Vagina (tissue), 2 donors: ENCODE results near the gene CAPN9. TPM values are rescaled to one million over a fixed set of nuclear protein-coding genes. Genes with fewer than 3 reads are reported as not detected.
"Not testable (repeated sequence)": the region's sequence is repeated elsewhere in the genome, so short reads cannot be mapped to it uniquely, and the experiment has no call there.

Experiments
- DNase-seq, 2 donors: peaks; one replicate each; pipeline ENCODE4 v3.0.0-alpha.2; 2017; ENCODE audit errors: extremely low spot score in 2 of 2
- H3K27ac ChIP-seq: fragments of 200-600 bp; sonication (generic); one replicate; pipeline ENCODE4 v1.5.1; 2019
- H3K27me3 ChIP-seq: fragments of 200-600 bp; sonication (generic); one replicate; pipeline ENCODE4 v1.5.1; 2019
- H3K36me3 ChIP-seq, 2 donors: fragments of 200-600 bp; sonication (generic); one replicate each; pipeline ENCODE4 v1.5.1; 2017 to 2019
- H3K4me1 ChIP-seq: fragments of 200-600 bp; sonication (generic); one replicate; pipeline ENCODE4 v1.5.1; 2019
- H3K4me3 ChIP-seq, 2 donors: fragments of 200-600 bp; sonication (generic); 1 replicate in 1 of 2; 2 replicates in 1 of 2; pipeline ENCODE4 v1.5.1; 2016 to 2019
- H3K9me3 ChIP-seq: fragments of 200-600 bp; sonication (generic); one replicate; pipeline ENCODE4 v1.5.1; 2019
- POLR2A ChIP-seq, 2 donors: fragments of 450-650 bp; IDR thresholded peaks; one replicate each; pipeline ENCODE4 v1.6.1; 2017; ENCODE audit warnings: antibody characterized with exemption in 2 of 2, mild to moderate bottlenecking in 2 of 2, moderate library complexity in 2 of 2
- POLR2AphosphoS5 ChIP-seq, 2 donors: sonication (generic); formaldehyde crosslinking; IDR thresholded peaks; one replicate each; pipeline ENCODE4 v1.9.0; 2017; ENCODE audit warnings: antibody characterized with exemption in 2 of 2, mild to moderate bottlenecking in 2 of 2, low read depth in 1 of 2; ENCODE audit not compliant: insufficient read depth in 1 of 2
- intact Hi-C: fragments of 100-400 bp; cut with DNase I; formaldehyde crosslinking; loops from one replicate; pipeline ENCODE4 v1.15.1; 2023
- total RNA-seq: library from RNA; depleted of rRNA; stranded (reverse); fragments of >200 nt; gene quantifications from one replicate; pipeline ENCODE4 v1.2.3, GENCODE V29; 2016
- TF ChIP-seq, protein P1 (sequence below), 3 experiments: fragments of 450-650 bp in 2 of 3; fragments of 200-600 bp in 1 of 3; sonication (generic) in 1 of 3; IDR thresholded peaks; one replicate each; pipeline ENCODE4 v1.5.1; 2017 to 2019; ENCODE audit warnings: antibody characterized with exemption in 3 of 3, mild to moderate bottlenecking in 2 of 3, moderate library complexity in 2 of 3

Gene CAPN9
- total RNA-seq, 1 donor from 2014 or later, result not detected

DNA sequence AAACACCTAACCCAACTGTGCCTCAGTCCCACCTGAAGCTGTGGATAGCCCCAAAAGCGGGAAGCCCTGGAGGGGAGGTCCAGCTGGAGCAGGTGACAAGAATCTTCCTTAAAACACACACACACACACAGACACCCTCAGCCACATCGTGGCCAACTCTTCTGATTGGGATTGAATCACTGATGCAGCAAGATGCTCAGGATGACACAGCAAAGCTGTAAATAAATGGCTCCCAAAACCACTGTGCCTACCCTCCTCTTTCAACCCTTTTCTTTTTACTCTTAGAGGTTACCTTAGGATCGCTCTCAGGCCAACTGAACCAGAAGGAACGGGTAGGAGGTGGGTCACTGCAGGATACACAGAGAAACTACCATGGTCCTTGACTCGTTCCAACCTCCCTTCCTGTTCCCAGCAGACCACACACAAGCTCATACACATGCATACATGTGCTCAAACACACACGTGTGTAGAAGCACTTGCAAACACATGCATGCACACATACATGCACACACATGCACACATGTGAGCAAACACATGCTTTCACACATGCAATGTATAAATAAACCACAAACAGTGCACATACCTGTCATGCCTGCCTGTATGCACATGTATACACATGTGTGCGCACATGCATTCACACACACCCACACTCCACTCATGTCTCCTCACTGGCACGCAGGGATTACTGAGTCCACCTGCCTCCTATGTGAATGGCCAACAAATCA is 14.4 kb downstream of the CAPN9 start:
- H3K4me1 ChIP-seq, result no peaks in the 10 kb centered on the region
- TF ChIP-seq POLR2A (IDR thresholded peaks at IDR 0.05) (no peak), POLR2AphosphoS5 (IDR thresholded peaks at IDR 0.05; ENCODE audit: insufficient read depth in 1 of 2, low read depth in 1 of 2) (no peak)
- TF ChIP-seq, protein P1, sequence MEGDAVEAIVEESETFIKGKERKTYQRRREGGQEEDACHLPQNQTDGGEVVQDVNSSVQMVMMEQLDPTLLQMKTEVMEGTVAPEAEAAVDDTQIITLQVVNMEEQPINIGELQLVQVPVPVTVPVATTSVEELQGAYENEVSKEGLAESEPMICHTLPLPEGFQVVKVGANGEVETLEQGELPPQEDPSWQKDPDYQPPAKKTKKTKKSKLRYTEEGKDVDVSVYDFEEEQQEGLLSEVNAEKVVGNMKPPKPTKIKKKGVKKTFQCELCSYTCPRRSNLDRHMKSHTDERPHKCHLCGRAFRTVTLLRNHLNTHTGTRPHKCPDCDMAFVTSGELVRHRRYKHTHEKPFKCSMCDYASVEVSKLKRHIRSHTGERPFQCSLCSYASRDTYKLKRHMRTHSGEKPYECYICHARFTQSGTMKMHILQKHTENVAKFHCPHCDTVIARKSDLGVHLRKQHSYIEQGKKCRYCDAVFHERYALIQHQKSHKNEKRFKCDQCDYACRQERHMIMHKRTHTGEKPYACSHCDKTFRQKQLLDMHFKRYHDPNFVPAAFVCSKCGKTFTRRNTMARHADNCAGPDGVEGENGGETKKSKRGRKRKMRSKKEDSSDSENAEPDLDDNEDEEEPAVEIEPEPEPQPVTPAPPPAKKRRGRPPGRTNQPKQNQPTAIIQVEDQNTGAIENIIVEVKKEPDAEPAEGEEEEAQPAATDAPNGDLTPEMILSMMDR (IDR thresholded peaks at IDR 0.05), result no peak
- no peaks in the 10 kb centered on the region for H3K27me3 ChIP-seq
- no peak overlapping the region for H3K27ac ChIP-seq
- H3K9me3 ChIP-seq, result no peaks in the 10 kb centered on the region
- no peak for DNase-seq
- intact Hi-C loops, result no loop called here
- H3K36me3 ChIP-seq, result no peaks in the 10 kb centered on the region
- H3K4me3 ChIP-seq, result no peak overlapping the region

- no peak overlapping the region for H3K4me3 ChIP-seq
- no peaks in the 10 kb centered on the region for H3K36me3 ChIP-seq
- intact Hi-C loops, result no loop called here
- H3K9me3 ChIP-seq, result no peaks in the 10 kb centered on the region
- no peak for DNase-seq
- no peaks in the 10 kb centered on the region for H3K4me1 ChIP-seq
- no peak overlapping the region for H3K27ac ChIP-seq
- no peak for TF ChIP-seq POLR2AphosphoS5 (IDR thresholded peaks at IDR 0.05; ENCODE audit: insufficient read depth in 1 of 2, low read depth in 1 of 2)
- no peak for TF ChIP-seq POLR2A (IDR thresholded peaks at IDR 0.05)
- TF ChIP-seq, protein P1 (IDR thresholded peaks at IDR 0.05), result no peak
- H3K27me3 ChIP-seq, result no peaks in the 10 kb centered on the region
Observed at GRCh38 chr1:230763927-230764591, 16.9 kb downstream of the CAPN9 start.

DNA sequence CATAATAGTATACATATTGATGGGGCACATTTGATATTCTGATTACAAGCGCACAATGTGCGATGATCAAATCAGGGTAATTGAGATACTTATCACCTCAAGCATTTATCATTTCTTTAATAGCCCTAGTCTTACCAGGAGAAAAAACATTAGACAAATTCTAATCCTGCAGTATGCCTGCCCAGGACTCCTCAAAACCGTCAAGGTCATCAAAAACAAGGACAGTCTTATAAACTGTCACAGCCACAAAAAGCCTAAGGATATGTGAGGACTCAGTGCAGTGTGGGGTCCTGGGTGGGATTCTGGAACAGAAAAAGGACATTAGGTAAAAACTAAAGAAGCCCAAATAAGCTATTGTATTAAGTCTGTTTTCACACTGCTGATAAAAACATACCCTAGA is 19.1 kb downstream of the CAPN9 start:
- intact Hi-C loops, result no loop called here
- H3K36me3 ChIP-seq, result no peaks in the 10 kb centered on the region
- H3K27me3 ChIP-seq, result no peaks in the 10 kb centered on the region
- TF ChIP-seq, protein P1 (IDR thresholded peaks at IDR 0.05), result no peak
- TF ChIP-seq POLR2A (IDR thresholded peaks at IDR 0.05), result no peak
- TF ChIP-seq POLR2AphosphoS5 (IDR thresholded peaks at IDR 0.05; ENCODE audit: insufficient read depth in 1 of 2, low read depth in 1 of 2), result no peak
- no peak overlapping the region for H3K27ac ChIP-seq
- H3K9me3 ChIP-seq, result no peaks in the 10 kb centered on the region
- H3K4me1 ChIP-seq, result no peaks in the 10 kb centered on the region
- H3K4me3 ChIP-seq, result no peak overlapping the region
- DNase-seq, result no peak

GRCh38 chr1:230767859-230768612 is 20.8 kb downstream of the CAPN9 start:
- H3K27ac ChIP-seq, intact Hi-C loops, DNase-seq, H3K9me3 ChIP-seq, H3K36me3 ChIP-seq, H3K4me3 ChIP-seq, H3K27me3 ChIP-seq, H3K4me1 ChIP-seq: not testable (repeated sequence)

DNA sequence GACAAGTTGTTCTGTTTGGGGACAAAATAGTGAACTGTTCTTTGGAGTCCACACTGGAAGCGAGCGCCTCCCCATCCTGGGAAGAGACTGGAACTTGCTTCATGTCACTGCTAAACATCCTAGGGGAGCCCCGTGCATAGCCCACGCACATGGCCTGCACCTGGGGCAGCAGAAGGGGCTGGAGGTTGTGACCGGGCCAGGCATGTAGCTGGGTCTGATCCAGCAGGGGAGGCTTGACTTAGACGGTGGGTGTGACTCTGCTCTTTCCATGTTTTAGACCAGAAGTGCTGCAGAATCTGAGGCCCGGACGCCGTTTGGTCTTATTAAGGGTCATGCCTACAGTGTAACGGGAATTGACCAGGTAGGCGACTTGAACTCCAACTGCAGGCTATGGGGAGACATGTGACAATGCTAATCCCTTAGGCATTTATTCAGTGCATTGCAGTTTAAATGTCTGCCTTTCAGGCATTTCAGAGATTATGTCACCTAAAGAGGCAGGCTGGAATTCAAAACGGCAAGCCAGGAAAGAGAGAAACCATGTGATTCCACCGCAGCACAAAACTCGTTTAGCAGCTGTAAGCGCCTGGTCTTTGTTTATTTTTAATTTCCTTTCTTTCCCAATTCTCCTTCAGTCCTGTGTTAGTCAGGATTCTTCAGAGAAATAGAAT is 21.8 kb downstream of the CAPN9 start:
- Histone ChIP-seq H3K4me3 (no peak overlapping the region), H3K4me1 (no peaks in the 10 kb centered on the region), H3K9me3 (no peaks in the 10 kb centered on the region), H3K27me3 (no peaks in the 10 kb centered on the region), H3K36me3 (no peaks in the 10 kb centered on the region), H3K27ac (no peak overlapping the region)
- TF ChIP-seq POLR2AphosphoS5 (IDR thresholded peaks at IDR 0.05; ENCODE audit: insufficient read depth in 1 of 2, low read depth in 1 of 2) (no peak), POLR2A (IDR thresholded peaks at IDR 0.05) (no peak)
- TF ChIP-seq, protein P1 (IDR thresholded peaks at IDR 0.05), result no peak
- intact Hi-C loops, result no loop called here
- no peak for DNase-seq
